Measurements from ENCODE around the gene PAIP2B.
"Not testable (repeated sequence)": the region's sequence is repeated elsewhere in the genome, so short reads cannot be mapped to it uniquely, and the experiment has no call there.

PAIP2B gene

DNA sequence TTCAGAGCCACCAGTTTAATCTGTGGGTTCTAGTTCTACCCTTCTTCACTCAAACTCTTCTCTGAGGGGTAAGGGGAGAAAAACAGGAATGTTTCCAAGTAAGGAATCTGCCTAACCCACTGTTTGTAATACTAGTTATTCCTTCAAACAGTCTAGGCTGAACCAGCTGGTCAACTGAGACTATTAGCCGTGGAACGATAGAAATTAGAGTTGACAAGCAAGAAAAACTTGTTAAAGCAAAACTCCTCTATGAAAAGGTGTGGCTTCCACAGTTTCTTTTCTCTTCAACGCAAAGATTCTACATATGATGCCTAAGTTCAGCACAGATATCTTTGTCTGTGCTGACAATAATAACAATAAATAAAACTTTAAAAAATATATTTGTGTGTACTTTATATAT is 11.5 kb downstream of the PAIP2B start:
- H3K4me1 ChIP-seq (ENCODE audit: control insufficient read depth, insufficient read depth, low read length) = no peaks in the 10 kb centered on the region
- no peak overlapping the region for H3K9ac ChIP-seq (ENCODE audit: low read depth, low read length)
- no peaks in the 10 kb centered on the region for H3K36me3 ChIP-seq (ENCODE audit: control insufficient read depth, insufficient read depth, low read length)
- no peak overlapping the region for H3K4me3 ChIP-seq (ENCODE audit: low read depth, low read length)
- no peaks in the 10 kb centered on the region for H3K9me3 ChIP-seq (ENCODE audit: control insufficient read depth, insufficient read depth, low read length)
- H3K27me3 ChIP-seq (ENCODE audit: control insufficient read depth, insufficient read depth, low read length) = no peaks in the 10 kb centered on the region

DNA sequence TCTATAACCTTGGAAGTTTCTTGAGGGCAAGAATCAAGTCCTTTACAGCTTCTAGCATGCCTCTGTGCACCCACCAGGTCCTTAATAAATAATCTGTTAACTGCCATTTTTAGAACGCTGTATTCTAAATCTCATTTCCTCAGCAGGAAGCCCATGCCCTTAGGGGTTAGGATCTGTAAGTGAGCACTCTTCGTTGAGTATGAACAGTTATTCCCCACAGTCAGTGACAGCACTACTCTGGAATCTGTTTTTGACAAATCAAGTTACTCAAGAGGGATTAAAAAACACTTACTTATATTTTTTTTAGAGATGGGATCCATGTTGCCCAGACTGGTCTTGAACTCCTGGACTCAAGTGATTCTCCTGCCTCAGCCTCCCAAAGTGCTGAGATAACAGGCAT is 14.6 kb downstream of the PAIP2B start:
- H3K27me3 ChIP-seq (ENCODE audit: control insufficient read depth, insufficient read depth, low read length) = no peaks in the 10 kb centered on the region
- no peak overlapping the region for H3K4me3 ChIP-seq (ENCODE audit: low read depth, low read length)
- H3K9ac ChIP-seq (ENCODE audit: low read depth, low read length) = no peak overlapping the region
- H3K9me3 ChIP-seq (ENCODE audit: control insufficient read depth, insufficient read depth, low read length) = no peaks in the 10 kb centered on the region
- no peaks in the 10 kb centered on the region for H3K4me1 ChIP-seq (ENCODE audit: control insufficient read depth, insufficient read depth, low read length)
- H3K36me3 ChIP-seq (ENCODE audit: control insufficient read depth, insufficient read depth, low read length) = no peaks in the 10 kb centered on the region

DNA sequence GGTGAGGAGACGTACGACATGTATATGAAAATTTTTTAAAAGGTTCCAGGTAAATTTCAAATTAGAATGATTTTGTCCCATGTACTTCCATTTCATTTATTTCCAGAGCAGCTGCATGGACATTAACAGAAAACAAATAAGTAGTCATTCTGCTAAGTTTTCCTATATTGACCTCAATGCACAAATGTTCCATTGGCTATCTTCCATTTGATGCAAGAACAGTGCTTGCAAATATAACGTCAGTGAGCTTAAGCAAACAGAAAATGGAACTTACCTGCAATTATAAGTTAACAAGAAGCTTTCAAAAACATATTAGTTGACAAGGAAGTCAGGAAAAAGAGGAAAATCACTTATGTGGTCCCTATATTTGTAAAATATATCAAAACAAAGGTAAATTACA is 16.6 kb downstream of the PAIP2B start:
- H3K4me1 ChIP-seq (ENCODE audit: control insufficient read depth, insufficient read depth, low read length) = no peaks in the 10 kb centered on the region
- no peak overlapping the region for H3K9ac ChIP-seq (ENCODE audit: low read depth, low read length)
- H3K9me3 ChIP-seq (ENCODE audit: control insufficient read depth, insufficient read depth, low read length) = no peaks in the 10 kb centered on the region
- H3K36me3 ChIP-seq (ENCODE audit: control insufficient read depth, insufficient read depth, low read length) = no peaks in the 10 kb centered on the region
- no peaks in the 10 kb centered on the region for H3K27me3 ChIP-seq (ENCODE audit: control insufficient read depth, insufficient read depth, low read length)
- no peak overlapping the region for H3K4me3 ChIP-seq (ENCODE audit: low read depth, low read length)

DNA sequence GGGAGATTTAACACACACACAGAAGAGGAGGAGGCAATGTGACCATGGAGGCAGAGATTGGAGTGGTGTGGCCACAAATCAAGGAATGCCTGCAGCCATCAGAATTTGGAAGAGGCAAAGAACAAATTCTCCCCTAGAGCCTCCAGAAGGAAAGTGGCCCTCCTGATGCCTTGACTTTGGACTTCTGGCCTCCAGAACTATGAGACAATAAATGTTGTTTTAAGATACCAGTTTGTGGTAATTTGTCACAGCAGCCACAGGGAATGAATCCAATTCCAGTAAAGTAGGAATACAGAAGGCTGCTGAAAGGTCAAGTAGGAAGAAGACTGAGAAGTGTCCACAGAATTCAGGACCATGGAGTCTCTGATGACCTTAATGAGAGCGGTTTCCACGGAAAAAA is 18.1 kb downstream of the PAIP2B start:
- Histone ChIP-seq H3K9me3 (ENCODE audit: control insufficient read depth, insufficient read depth, low read length) (no peaks in the 10 kb centered on the region), H3K4me1 (ENCODE audit: control insufficient read depth, insufficient read depth, low read length) (no peaks in the 10 kb centered on the region), H3K9ac (ENCODE audit: low read depth, low read length) (no peak overlapping the region), H3K36me3 (ENCODE audit: control insufficient read depth, insufficient read depth, low read length) (no peaks in the 10 kb centered on the region), H3K4me3 (ENCODE audit: low read depth, low read length) (no peak overlapping the region), H3K27me3 (ENCODE audit: control insufficient read depth, insufficient read depth, low read length) (no peaks in the 10 kb centered on the region)

DNA sequence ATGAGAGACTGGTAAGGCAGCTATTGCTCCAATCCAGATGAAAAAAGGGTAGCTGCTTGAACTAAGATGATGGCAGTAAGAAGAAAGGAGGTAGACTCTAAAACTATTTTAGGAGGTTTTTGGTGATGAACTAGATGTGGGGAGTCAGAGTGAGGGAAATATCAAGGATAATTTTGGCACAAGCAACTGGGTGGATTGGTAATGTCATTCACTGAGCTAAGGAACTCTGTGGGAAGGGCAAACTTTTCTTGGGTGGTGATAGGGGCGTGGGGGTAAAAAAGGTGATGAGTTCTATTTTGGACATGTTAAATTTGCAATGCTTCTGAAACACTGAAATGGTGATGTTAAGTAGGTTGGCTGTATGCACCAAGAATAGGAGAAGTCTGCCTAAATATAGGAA is 19.3 kb downstream of the PAIP2B start:
- no peaks in the 10 kb centered on the region for H3K27me3 ChIP-seq (ENCODE audit: control insufficient read depth, insufficient read depth, low read length)
- H3K9me3 ChIP-seq (ENCODE audit: control insufficient read depth, insufficient read depth, low read length) = no peaks in the 10 kb centered on the region
- no peak overlapping the region for H3K4me3 ChIP-seq (ENCODE audit: low read depth, low read length)
- H3K9ac ChIP-seq (ENCODE audit: low read depth, low read length) = no peak overlapping the region
- H3K4me1 ChIP-seq (ENCODE audit: control insufficient read depth, insufficient read depth, low read length) = no peaks in the 10 kb centered on the region
- H3K36me3 ChIP-seq (ENCODE audit: control insufficient read depth, insufficient read depth, low read length) = no peaks in the 10 kb centered on the region

DNA sequence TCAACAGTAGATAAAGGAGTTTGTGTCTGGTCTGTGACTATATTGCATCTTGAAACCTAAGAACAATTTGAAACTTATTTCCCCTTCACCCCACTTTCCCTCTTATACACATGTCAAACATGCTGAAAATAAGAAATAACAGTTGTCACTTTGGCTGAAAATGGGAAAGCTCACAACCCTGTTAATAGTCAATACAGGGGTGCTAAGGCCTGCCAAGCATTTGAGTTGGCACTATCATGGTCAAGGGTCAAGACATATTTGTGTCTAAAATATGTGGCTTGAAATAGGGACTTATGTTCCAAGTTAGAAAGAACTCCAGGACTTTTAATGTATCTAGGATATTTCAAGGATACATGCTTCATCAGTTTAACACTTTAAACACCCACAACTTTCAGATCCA is 20.6 kb downstream of the PAIP2B start:
- Histone ChIP-seq H3K36me3 (ENCODE audit: control insufficient read depth, insufficient read depth, low read length) (no peaks in the 10 kb centered on the region), H3K4me3 (ENCODE audit: low read depth, low read length) (no peak overlapping the region), H3K4me1 (ENCODE audit: control insufficient read depth, insufficient read depth, low read length) (no peaks in the 10 kb centered on the region), H3K9me3 (ENCODE audit: control insufficient read depth, insufficient read depth, low read length) (no peaks in the 10 kb centered on the region), H3K27me3 (ENCODE audit: control insufficient read depth, insufficient read depth, low read length) (no peaks in the 10 kb centered on the region), H3K9ac (ENCODE audit: low read depth, low read length) (no peak overlapping the region)

DNA sequence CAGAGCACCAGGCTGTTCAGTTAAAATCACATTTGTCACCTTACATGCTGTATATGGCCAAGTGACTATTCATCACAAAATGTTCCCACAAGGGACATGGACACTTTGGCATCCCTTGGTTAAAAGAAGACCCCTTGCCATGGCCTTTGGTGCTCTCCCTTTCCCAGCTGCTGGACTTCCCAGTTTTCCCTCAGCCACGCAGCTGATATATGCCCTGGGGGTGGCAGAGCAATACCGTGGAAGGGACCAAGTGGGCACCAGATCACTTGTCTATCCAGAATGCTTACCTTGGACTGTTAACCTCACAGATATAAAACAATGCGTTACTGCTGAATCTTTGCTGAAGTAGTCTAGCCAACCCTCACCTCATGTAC is 35.3 kb downstream of the PAIP2B start:
- no peak overlapping the region for H3K4me3 ChIP-seq (ENCODE audit: low read depth, low read length)

DNA sequence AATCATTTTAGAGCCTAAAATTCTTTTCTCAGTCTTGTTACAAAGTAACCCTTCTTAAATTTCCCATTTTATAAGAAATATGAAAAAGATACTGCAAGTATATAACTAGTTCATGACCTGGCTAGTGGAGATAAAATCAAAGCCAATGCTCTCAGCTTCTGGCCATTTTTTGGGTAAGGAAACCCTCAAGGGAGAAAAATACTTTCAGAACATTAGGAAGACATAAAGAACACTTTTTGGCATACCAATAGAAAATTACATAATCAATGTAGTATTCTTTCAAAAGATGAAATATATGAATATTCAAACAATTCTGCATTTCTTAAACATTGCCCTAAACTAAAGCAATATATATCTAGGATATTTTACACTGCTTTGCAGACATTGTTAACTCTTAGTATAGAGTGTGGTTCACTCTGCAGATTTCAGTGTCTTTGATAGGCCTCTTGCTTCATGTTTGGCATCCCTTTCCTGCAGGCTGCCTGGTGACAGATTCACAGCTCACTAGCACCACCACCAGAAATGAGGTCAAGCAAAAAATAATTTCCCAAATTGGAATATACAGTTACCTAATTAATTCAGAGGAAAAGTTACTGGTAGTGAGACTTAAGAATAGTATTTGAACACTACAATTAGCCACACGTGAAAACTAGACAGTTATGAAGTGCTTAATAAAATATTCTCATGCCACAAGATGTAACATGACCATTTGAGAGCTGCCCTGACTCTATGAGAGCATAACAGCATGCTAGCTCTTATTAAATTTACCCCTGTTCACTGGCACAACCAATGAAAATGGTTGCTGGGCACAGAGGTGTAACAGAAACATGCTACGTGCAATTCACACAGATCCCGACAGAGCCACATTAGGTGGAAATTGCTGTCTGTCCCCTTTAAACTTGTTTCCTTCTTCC is 36.0 kb downstream of the PAIP2B start:
- Histone ChIP-seq H3K27me3 (ENCODE audit: control insufficient read depth, insufficient read depth, low read length) (no peaks in the 10 kb centered on the region), H3K4me3 (ENCODE audit: low read depth, low read length) (no peak overlapping the region), H3K9ac (ENCODE audit: low read depth, low read length) (no peak overlapping the region), H3K36me3 (ENCODE audit: control insufficient read depth, insufficient read depth, low read length) (no peaks in the 10 kb centered on the region), H3K9me3 (ENCODE audit: control insufficient read depth, insufficient read depth, low read length) (no peaks in the 10 kb centered on the region), H3K4me1 (ENCODE audit: control insufficient read depth, insufficient read depth, low read length) (peaks cover 15% of the 10 kb centered on the region)

More for the DNA sequence above, 35.3 kb downstream of the PAIP2B start:
- Histone ChIP-seq H3K27me3 (ENCODE audit: control insufficient read depth, insufficient read depth, low read length) (no peaks in the 10 kb centered on the region), H3K9me3 (ENCODE audit: control insufficient read depth, insufficient read depth, low read length) (no peaks in the 10 kb centered on the region), H3K4me1 (ENCODE audit: control insufficient read depth, insufficient read depth, low read length) (peaks cover 11% of the 10 kb centered on the region), H3K9ac (ENCODE audit: low read depth, low read length) (no peak overlapping the region), H3K36me3 (ENCODE audit: control insufficient read depth, insufficient read depth, low read length) (no peaks in the 10 kb centered on the region)

DNA sequence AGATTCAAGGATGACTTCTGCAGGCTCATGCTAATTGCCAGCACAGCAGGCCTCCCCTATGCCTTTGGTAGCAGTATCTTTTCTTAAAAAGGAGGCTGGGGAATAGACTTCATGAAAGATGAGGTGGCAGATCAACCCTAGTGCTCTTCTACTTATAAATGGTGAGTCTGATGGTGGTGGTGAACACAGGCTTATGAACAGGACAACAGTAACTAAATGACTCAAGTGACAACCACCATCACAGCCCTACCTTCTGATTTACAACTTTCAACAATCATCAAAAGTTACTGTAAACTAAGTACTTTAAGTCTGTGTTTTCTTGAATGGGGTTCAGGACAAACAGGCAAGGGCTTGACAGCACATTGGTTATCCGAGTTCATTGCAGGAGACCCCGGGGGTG is 39.3 kb downstream of the PAIP2B start:
- no peaks in the 10 kb centered on the region for H3K27me3 ChIP-seq (ENCODE audit: control insufficient read depth, insufficient read depth, low read length)
- no peaks in the 10 kb centered on the region for H3K9me3 ChIP-seq (ENCODE audit: control insufficient read depth, insufficient read depth, low read length)
- no peaks in the 10 kb centered on the region for H3K36me3 ChIP-seq (ENCODE audit: control insufficient read depth, insufficient read depth, low read length)
- peaks cover 15% of the 10 kb centered on the region for H3K4me1 ChIP-seq (ENCODE audit: control insufficient read depth, insufficient read depth, low read length)
- H3K9ac ChIP-seq (ENCODE audit: low read depth, low read length) = no peak overlapping the region
- no peak overlapping the region for H3K4me3 ChIP-seq (ENCODE audit: low read depth, low read length)

DNA sequence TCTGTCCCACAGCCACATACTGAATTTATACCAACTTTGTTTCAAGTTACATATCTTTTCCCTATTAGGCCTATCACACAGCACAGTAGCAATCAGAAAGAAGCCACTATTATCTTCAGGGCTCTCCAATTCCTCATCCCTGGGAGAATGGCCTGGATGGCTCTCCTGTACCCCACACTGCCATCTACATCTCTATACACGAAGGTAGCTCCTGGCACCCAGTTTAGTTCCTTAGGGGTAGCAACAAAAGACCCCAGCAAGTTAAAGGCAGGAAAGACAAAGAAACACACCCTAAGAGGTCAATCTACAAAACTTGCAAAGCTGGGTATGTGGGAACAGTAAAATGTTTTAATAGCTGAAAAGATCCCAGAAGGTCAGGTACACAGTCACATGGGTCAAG is 39.9 kb downstream of the PAIP2B start:
- Histone ChIP-seq H3K9me3 (ENCODE audit: control insufficient read depth, insufficient read depth, low read length) (no peaks in the 10 kb centered on the region), H3K4me1 (ENCODE audit: control insufficient read depth, insufficient read depth, low read length) (peaks cover 15% of the 10 kb centered on the region), H3K27me3 (ENCODE audit: control insufficient read depth, insufficient read depth, low read length) (no peaks in the 10 kb centered on the region), H3K36me3 (ENCODE audit: control insufficient read depth, insufficient read depth, low read length) (no peaks in the 10 kb centered on the region), H3K9ac (ENCODE audit: low read depth, low read length) (no peak overlapping the region), H3K4me3 (ENCODE audit: low read depth, low read length) (no peak overlapping the region)

DNA sequence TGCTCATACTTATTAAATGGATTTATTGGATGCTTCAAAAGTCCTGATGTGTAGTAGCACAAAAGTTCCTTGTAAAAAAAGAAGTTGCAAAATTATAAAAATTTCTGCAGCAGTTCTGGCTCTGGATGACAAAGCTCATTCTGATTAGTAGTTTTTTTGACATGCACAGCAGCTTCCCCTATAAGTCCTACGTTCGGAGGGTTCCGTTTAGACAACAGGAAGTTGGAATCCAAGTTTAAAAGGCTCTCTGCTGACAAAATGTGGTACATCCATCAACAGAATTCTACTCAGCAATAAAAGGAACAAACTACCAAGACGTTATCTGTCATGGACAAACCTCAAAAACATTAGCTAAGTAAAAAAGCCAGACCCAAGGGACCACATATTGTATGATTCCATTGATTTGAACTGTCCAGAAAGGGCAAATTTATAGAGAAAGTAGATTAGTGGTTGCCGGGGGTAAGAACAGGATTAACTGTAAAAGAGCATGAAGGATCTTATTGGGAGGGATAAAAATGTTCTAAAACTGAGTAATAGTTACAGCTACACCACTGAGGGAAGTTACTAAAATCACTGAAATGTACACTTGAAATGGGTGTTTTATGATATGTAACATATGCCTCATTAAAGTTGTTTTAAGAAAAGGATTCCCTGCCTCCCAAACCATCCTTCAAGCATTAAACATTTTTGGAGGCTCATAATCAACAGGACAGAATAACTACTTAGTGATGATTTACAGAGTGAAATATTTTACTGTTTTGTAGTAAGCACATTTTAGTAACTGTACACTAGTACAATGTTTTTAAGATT is 43.4 kb downstream of the PAIP2B start:
- H3K9me3 ChIP-seq (ENCODE audit: control insufficient read depth, insufficient read depth, low read length); H3K27me3 ChIP-seq (ENCODE audit: control insufficient read depth, insufficient read depth, low read length); H3K36me3 ChIP-seq (ENCODE audit: control insufficient read depth, insufficient read depth, low read length); H3K9ac ChIP-seq (ENCODE audit: low read depth, low read length); H3K4me3 ChIP-seq (ENCODE audit: low read depth, low read length): not testable (repeated sequence)
- peaks cover 15% of the 10 kb centered on the region for H3K4me1 ChIP-seq (ENCODE audit: control insufficient read depth, insufficient read depth, low read length)

DNA sequence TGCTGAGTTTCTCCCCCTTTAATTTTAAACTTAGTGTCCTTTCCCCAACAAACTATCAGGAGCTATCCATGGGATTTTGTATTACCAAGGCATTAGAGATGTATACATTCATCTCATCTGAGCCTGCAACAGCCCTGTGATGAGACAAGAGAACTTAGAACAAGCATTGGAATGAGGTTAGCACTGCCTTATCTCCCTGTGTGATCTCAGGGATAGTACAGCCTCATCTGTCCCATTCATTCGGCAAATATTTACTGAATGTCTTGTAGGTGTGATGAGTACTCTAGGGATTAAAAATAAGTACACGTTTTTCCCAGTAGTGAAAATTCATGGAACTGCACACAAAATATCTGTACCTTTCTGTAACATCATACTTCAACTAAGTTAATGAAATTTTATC is 45.6 kb downstream of the PAIP2B start:
- H3K4me1 ChIP-seq (ENCODE audit: control insufficient read depth, insufficient read depth, low read length) = peaks cover 2% of the 10 kb centered on the region
- H3K27me3 ChIP-seq (ENCODE audit: control insufficient read depth, insufficient read depth, low read length) = no peaks in the 10 kb centered on the region
- no peak overlapping the region for H3K4me3 ChIP-seq (ENCODE audit: low read depth, low read length)
- no peaks in the 10 kb centered on the region for H3K9me3 ChIP-seq (ENCODE audit: control insufficient read depth, insufficient read depth, low read length)
- no peak overlapping the region for H3K9ac ChIP-seq (ENCODE audit: low read depth, low read length)
- H3K36me3 ChIP-seq (ENCODE audit: control insufficient read depth, insufficient read depth, low read length) = no peaks in the 10 kb centered on the region
